Activated T-helper 1 cell treated with anti-CD3 and anti-CD28 coated beads, Interleukin-2, amount 50 U/mL, for 16 hours (primary cell): ENCODE results near the gene RXRA.

Experiments
- DNase-seq, 2 donors: peaks; one replicate each; pipeline ENCODE4 v3.0.0-alpha.2; 2020; ENCODE audit warnings: low read depth in 1 of 2, low spot score in 1 of 2

RXRA gene

DNA sequence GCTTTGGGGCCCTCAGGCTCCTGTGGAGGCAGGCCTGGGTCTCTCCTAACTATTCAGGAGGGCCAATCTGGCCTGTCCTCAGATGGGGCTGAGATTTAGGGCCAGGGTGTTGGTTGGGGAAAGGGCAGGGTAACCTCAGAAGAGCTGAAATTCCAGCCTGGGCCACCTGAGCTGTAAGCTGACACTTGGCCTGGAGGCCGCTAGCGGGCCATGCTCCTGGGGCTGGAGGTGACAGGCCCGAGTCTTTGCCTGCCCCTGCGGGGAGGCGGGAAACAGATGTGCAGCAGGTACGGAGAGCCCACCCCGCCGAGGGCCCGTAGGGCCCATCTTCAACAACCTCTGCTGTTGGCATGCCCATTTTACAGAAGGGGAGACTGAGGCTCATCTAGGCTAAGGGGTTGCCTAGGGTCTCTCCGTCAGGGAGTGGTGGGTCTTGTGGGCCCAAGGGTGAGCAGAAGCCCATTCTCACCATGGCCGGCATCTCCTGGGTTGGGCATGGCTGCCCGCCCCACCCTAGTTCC lies 69.5 kb downstream of the RXRA start:
- no peak for DNase-seq

DNA sequence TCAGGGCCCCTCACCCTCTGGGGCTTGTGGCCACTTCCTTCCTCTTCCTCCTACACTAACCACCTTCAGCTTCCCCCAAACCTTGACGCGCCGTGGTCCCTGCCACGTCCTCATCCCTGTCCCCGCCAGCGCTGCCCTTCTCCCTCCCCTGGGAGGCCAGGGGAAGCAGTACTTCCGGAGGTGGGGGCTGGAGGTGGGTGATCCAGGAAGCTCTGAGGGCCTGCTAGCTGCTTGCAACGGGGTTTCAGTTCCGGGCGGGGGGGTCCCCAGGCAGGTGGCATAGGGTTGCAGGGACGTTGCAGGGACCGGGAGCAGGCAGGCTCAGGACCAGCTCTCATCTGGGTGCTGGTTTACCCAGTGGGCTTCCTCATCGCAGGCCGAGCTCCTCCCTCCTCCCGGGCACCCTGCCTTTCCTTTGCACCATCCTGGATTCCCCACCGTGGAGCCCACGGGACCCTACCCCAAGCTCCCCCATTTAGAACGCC lies 70.0 kb downstream of the RXRA start:
- peak in 1 of 2 donors; percentile 33 for DNase-seq

- peak in 1 of 2 donors; percentile 43 for DNase-seq
Measured at GRCh38 chr9:134396825-134397224, 70.6 kb downstream of the RXRA start.

- no peak for DNase-seq
Measured at GRCh38 chr9:134398756-134399155, 72.5 kb downstream of the RXRA start.

- DNase-seq = no peak
Measured at GRCh38 chr9:134399435-134400056, 73.3 kb downstream of the RXRA start.

GRCh38 chr9:134400283-134400682 lies 74.0 kb downstream of the RXRA start:
- DNase-seq = no peak

DNA sequence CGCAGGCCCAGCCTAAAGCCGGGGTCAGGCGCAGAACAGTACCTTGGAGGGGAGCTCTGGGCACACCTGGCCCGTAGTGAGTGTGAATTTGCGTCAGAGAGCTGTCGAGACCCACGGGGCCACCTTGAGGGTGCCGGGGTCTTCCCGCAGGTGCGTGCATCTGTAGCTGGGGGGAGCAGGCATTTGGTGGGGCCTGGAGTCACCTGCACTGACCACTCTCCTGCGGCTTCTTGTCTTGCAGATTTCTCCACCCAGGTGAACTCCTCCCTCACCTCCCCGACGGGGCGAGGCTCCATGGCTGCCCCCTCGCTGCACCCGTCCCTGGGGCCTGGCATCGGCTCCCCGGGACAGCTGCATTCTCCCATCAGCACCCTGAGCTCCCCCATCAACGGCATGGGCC lies 75.1 kb downstream of the RXRA start:
- no peak for DNase-seq

DNA sequence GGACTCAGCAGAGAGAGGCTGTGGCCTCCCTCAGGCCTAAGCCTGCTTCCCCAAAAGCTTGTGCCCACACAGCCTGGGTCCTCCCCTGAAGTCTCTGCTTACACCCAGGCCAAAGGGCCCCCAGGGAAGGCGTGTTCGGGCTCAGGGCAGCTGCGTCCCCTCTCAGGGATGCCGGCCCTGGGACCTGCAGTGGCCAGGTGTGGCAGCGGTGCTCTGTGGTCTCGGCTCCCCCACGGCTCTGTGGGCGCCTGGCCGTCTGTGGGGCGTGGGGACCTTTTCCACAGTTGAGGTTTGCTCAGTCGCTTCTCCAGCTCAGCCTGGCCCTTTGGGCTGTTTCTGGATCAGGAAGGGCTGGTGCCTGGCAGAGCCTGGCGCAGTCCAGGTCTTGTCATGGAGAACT lies 75.9 kb downstream of the RXRA start:
- no peak for DNase-seq

DNA sequence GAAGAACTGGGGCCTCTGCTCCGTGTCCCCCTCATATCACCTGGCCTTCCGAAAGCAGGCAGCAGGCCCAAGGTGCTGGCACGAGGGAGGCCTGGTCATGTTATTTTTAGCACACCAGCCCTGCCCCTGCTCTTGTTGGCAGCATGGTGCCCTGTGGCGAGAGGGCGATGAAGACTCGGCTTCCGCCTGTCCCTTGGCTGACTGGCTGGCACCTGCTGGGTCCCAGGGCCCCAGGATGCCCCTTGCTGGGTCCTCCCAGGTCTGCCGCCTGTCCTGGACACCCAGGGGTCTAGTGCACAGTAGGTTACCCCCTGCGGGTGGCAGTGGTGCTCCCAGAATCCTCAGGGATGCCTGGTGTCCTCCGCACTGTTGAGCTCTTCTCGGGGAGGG lies 77.0 kb downstream of the RXRA start:
- DNase-seq = no peak

DNA sequence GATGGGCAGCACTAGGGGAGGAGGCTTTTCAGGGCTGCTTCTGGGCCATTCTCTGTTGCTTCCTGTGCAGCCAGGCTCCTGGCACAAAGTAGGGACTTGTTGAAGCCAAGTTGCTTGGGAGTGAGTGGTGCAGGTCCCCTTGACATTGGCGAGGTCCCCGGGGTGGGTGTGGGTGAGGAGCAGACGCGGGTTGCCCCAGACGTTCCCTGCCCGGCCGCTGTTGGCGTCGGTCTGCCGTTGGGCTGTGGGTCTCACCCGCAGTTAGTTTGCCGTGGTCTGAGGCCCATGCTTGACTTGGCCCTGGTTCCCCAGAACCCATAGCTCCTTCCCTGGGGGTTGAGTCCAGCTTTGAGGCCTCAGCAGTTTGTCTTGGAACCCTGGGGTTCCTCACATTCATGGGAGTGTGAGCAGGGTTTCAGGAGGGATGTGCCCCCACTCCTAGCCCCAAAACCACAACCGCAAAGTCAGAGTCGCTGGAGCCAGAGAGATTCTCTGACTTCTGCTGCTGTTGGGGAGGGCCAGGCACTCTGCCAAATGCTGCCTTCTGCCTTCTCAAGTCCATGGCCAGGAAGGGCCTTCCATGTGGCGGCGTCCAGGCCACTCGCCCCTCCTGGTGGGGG lies 77.5 kb downstream of the RXRA start:
- DNase-seq = no peak

- no peak for DNase-seq
Measured at GRCh38 chr9:134404376-134405358, 78.4 kb downstream of the RXRA start.

DNA sequence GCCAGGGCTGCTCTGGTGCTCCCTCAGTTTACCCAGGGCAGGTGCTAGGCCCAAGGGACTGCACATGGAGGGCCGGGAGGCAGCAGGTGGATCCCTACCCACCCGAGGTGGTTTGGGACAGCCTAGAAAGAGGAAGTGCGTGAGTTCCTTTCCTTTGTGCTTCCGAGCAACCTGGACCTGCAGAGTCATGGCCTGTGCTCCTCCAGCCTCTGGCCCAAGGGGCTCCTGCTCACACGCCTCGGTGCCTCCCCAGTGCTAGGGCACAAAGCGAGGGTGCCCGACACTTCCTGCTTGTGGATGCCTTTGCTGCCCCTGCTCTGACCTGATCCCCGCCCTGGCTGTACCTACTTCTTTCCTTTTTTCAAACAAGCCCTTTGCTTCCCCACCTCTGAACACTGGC lies 79.3 kb downstream of the RXRA start:
- DNase-seq = no peak

- no peak for DNase-seq
Measured at GRCh38 chr9:134406366-134407120, 80.3 kb downstream of the RXRA start.

- DNase-seq = peak; percentile 60 to 62
Measured at GRCh38 chr9:134407121-134407779, 81.0 kb downstream of the RXRA start.

- DNase-seq = no peak
Measured at GRCh38 chr9:134408389-134408788, 82.1 kb downstream of the RXRA start.

DNA sequence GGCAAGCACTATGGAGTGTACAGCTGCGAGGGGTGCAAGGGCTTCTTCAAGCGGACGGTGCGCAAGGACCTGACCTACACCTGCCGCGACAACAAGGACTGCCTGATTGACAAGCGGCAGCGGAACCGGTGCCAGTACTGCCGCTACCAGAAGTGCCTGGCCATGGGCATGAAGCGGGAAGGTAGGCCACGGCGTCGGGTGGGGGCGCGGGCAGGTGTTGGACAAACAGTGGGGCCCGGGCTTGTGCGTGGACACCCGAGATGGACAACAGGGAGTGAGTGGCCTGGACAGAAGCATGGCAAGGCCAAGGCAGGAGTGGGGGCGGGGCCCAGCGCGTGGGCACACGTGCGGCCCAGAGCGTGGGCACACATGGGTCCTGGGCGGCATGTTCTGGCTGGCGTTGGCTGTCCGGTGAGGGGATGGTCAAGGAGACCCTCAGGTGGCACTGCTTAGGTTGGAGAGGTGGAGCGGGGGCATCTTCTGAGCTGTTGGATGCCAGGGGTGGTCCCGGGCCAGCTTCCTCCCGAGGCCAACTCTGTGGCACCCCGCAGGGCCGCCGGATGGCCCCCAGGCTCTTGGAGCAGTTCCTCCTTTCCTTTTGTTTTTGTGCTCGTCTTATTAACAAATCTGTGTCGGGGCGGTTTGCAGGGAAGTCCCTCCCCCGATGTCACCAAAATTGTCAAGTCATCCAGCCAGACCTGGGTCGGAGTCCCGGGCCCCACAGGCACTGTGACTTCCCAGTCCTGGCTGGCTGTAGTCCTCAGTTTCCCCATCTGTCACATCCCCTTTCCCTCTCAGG lies 82.9 kb downstream of the RXRA start:
- DNase-seq = no peak

GRCh38 chr9:134410071-134410834 lies 84.0 kb downstream of the RXRA start:
- DNase-seq = no peak

DNA sequence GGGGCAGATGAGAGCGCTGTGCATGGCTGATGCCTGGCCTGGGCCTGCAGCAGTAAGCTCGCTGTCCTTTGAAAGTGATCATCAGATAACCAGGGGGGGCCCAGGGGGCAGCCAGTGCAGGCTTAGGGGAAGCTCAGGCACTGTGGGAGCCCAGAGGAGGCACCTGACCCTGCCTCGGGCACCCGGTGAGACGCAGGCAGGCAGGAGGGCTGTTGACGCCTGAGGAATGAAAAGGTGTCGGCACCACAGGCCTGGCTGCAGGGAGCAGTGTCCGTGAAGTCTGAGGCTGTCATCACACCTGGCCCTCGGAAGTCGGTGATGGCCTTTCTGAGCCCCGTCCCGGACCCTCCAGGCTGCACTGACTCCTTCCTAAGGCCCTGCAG lies 84.6 kb downstream of the RXRA start:
- no peak for DNase-seq
